Embryonic facial prominence (tissue), 1 donor: Measurements from ENCODE around the gene UQCRC2.
"Not testable (repeated sequence)": the region's sequence is repeated elsewhere in the genome, so short reads cannot be mapped to it uniquely, and the experiment has no call there.

Source experiments
- DNase-seq: peaks from one replicate; pipeline ENCODE4 v3.0.0-alpha.2; 2016; ENCODE audit errors: extremely low spot score

Gene UQCRC2

DNA sequence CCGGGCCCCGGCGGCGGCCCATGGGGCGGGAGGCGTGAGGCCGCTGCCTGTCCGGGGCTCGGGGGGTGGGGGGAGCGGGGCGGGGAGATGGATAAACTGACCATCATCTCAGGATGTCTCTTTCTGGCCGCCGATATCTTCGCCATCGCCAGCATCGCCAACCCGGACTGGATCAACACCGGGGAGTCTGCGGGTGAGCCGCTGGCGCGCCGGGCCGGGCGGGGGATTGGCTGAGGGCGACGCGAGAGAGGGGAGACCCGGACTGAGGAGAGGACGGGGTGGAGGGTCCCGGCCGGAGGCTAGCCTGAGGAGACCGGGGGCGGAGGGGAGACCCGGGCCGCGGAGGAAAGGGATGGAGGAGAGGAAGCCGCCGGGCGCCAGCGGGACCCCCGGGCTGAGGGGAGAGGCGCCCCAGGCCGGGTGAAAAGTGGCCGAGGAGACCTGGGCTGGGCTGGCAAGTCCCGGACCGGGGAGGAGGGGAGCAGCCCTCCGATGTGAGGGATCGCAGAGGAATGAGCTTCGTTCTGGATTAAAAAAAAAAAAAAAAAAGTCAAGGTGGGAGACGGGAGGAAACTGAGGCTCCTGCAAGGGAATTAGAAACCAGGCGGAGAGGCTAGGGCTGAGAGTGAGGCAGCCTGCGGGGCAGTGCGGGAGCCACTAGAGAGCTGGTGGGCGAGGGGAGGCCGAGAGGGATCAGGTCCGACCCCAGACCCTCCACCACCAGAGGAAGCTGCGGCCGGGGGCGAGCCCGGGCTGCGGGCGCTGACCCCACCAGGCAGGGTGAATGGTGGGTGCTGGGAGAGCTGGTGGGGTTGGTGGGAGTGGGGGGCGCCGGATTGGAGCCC is 55.3 kb downstream of the UQCRC2 start:
- DNase-seq: no peak

DNA sequence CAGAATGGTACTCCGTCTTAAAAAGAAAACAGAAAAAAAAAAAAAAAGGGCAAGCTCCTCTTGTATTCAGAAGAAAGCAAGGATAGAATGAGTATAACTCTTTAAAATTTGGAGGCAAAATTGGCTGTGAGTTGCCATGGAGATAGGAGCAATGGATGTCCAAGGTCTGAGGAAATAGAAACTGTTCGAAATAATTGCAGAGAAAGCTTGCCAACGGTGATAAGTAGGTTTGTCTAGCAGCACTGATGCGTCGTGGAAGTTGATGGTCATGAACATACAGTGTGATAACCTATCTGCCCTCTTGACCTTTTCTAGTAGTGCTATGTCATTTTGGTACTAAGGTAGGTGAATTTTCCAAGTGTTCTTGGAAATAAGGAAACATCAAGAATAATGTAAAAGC is 57.7 kb downstream of the UQCRC2 start:
- DNase-seq: no peak

DNA sequence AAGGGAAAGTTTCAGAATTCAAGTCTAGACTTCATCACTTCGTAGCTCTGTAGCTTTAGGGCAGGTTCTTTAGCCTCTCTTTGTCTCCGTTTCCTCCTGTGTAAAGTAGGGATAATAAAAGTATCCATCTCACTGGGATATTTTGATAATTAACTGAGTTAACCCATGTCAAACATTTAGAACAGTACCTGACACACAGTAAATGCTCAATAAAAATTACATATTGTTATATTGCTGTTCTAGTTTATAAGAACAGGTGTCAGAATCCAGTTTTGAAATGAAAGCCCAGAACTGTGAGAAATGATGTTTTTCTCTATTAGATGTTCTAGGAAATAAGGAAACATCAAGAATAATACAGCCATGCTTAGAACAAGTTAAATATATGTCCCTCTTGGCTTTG is 59.1 kb downstream of the UQCRC2 start:
- no peak for DNase-seq

DNA sequence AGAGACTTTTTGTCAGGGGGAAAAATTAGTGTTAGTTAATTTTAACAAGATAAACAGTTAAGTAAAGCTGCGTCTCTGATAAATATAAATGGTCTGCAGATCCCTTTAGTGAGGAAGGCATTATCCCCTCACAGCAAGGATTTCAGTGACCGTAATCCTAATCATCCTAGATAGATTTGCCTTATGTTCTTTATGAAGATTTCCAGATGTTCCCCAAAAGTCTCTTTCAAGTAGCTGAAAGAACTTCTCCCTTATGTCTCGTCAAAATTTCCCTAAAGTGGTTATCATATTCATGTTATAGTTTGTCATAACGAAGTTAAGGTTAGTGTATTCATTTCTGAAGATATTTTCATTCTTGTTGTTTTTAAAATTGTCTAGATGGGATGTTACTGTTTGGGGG is 60.3 kb downstream of the UQCRC2 start:
- DNase-seq: no peak

DNA sequence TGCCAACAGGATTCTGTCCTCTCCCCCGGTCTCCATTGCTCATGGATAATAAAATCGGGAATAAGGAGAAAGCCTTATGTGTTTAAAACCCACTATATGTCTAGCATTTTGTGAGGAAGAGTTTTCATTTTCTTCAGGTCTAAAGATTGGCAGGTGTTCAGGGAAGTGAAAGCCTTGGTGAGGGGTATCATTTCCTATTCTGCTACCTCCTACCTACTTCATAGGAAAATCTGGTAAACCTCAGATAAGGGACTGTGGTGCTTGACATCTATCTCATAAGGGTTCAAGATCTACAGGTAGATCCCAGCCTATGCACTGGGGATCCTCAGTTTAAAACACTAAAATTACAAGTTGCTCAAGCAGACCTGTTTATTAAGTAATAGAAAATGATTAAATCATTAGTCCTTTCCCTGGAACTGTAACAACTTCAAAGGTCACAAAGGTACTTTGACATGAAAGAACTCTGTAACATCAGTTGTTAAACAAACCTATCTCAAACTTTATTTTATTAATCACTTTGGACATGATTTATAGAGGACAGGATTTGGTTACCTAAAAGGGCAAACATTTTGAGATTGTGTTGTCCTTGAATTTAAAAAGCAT is 61.2 kb downstream of the UQCRC2 start:
- no peak for DNase-seq

DNA sequence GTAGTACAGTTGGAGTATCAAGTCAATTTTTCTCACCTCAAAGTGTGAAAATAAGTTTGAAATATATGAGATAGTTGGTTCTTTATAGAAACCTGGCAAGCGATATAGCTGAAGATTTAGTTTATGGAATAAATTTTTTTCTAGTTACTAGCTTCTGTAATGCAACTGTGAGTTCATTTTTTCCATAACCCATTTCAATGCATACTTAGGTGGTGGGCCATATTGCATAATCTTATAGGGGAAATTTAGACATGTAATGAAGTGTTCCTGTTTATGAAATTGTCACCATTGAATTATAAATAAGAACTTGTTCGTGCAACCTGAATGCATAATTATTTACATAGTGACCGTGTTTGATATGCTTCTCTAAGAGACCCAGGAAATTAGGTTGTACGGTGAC is 63.8 kb downstream of the UQCRC2 start:
- no peak for DNase-seq

DNA sequence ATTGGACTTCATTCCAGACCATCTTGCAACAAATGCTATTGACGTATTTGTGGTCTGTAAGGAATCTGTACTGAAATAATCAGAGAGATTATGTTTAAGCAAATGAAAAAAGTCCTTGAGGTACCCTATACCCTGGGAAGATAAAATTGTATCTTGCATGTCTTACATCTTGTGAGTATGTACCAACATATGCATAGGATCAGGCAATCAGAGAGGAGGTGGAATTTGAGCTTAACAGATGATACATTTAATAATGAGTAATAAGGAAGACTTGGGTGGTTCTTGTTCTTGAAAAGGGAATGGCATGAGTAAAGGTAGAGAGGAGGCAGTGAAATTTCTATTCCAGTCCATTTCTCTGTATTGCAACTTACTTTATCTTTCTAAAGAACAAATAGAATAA is 65.4 kb downstream of the UQCRC2 start:
- DNase-seq: no peak

DNA sequence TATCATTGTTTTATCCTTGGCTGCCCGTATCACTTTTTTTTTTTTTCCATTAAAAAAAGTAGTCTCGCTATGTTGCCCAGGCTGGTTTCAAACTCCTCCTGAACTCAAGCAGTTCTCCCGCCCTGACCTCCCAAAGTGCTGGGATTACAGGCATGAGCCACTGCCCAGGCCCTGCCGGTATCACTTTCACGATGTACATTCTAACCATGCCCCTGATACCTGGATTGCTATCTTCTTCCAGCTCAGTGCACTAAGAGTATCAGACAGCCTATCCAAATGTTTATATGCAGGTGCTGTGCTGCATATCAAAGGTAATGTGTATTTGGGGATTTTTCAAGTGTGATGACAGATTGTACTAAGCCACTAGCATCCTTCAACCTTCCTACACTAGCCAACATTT is 69.0 kb downstream of the UQCRC2 start:
- no peak for DNase-seq

DNA sequence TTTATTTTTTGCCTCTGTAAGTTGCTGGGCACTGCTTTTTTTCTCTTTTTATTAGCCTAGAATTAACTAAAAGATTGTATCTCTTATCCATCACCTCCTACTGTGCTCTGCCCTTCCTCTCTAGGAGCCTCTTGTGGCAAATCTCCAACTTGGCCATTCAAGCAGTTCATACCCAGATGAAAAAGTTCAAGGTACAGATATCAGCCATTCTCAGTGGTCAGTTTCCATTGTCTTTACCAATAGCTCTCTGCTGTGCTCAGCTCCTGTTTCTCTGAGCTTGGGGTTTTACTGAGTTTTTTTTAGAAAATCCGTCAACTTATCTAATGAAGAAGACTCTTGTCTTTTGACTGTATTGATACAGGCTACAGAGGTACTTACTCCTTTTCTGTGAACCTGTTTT is 70.3 kb downstream of the UQCRC2 start:
- DNase-seq: no peak

DNA sequence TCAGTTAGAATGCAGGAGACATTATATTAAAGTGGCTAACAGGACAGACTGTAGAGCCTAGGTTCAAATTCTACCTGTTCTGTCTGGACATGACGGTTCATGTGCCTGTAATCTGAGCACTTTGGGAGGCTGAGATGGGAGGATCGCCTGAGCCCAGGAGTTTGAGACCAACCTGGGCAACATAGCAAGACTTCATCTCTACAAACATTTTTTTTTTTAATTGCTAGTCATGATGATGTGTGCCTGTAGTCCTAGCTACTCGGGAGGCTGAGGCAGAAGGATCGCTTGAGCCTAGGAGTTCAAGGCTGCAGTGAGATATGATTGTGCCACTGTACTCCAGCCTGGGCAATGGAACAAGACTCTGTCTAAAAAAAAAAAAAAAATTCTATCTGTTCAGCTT is 71.6 kb downstream of the UQCRC2 start:
- not testable (repeated sequence) for DNase-seq

DNA sequence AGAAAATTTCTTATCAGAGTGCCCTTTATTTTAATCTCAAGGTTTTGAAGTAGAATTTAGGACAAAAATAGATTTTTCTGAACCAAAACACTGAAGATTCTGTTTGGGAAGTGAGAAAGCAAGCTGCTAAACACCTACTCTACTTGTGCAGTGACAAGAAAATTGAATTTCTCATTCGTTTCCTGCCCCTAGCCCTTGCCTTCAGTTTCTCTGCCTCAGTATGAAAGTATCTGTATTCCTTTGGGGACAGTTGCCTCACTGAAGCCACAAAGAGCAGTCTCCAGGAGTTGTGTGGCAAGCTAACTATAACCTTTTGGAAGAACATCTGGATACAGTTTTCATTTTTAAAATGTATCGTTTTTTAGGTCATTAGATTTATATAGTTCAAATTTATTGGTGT is 74.5 kb downstream of the UQCRC2 start:
- no peak for DNase-seq

DNA sequence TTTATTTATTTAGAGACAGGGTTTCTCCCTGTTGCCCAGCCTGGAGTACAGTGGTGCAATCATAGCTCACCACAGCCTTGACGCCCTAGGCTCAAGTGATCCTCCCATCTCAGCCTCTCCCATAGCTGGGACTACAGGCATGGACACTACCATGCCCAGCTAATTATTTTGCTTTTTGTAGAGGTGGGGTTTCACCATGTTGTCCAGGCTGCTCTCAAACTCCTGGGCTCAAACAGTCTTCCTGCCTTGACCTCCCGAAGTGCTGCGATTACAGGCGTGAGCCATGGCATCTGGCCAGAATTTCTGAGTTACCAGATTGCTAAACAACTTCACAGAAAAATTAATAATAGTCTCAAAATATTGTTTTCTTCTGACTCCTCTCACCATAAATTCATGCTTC is 76.5 kb downstream of the UQCRC2 start:
- no peak for DNase-seq

DNA sequence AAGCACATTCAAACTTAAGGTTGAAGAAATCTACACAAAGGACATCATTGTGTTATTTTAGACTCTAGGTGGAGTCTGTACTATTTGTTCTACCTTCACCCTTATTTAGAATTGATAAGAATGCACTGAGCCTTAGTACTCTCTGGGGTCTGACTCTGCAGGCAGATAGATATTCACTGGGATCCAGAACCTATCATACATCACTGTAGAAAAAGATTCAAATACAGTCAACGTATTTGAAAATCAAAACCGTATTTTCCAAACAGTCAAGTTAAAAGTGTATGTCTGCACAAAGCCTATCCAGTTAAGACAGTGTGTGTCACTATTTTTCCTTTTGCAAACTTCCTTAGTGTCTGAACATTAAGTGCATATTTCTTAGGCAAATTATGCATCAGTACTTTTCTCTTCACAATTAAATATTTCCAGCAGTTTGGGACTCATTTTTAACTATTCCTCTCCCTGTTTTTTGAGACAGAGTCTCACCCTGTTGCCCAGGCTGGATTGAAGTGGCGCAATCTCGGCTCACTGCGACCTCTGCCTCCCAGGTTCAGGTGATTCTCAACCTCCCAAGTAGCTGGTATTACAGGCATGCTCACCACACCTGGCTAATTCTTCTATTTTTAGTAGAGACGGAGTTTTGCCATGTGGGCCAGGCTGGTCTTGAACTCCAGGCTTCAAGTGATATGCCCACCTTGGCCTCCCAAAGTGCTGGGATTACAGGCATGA is 77.1 kb downstream of the UQCRC2 start:
- DNase-seq: no peak

DNA sequence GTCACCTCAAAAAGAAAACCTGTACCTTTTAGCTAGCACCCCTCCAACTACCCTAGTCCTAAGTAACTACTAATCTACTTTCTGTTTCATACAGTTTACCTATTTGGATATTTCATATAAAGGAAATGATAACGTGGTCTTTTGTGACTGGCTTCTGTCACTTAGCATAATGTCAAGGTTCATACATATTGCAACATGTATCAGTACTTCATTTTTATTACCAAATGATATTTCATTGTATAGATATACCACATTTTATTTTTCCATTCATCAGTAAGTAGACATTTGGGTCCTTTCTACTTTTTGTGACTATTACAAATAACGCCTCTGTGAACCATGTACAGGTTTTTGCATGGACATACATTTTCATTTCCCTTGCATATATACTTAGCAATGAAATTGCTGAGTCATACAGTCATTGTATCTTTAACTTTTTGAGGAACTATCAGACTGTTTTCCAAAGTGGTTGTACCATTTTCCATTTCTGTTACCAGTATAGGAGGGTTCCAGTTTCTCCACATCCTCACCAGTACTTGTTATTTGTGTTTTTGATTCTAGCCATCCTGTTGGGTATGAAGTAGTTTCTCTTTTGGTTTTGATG is 78.4 kb downstream of the UQCRC2 start:
- DNase-seq: no peak
